ENCODE results near the gene SCUBE3. TPM values are rescaled to one million over a fixed set of nuclear protein-coding genes. Genes with fewer than 3 reads are reported as not detected.

Gene SCUBE3
- total and polyA plus RNA-seq, 2 donors (not counting 1 experiment from before 2014, with no cell fraction given), result not detected

DNA sequence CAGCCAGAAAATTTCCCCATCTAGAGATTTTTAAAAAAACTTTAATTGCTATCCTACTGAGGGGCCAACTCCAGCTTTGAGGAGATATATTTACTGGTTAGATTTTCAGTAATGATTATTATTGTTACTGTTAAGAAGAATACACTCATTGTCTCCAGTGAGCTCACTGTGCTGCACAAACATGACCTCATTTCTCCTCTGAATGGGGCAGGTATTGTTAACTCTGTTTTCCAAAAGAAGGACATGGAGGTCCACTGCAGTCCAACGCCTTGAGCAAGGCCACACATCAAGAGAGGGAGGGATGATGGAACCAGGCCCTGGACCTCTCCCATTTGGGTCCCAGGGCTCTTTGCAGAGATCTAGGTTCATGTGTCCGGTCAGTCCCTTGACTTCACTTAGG, 13.9 kb upstream of the SCUBE3 start:
- POLR2A ChIA-PET, result no interaction called here
- H3K27me3 Mint-ChIP-seq, result peaks cover 53% of the 10 kb centered on the region
- Histone ChIP-seq H2AFZ (ENCODE audit: insufficient read depth, low read depth, low read length, poor library complexity, severe bottlenecking) (no peak overlapping the region), H3K9me3 (ENCODE audit: control extremely low read depth in 1 of 3, control insufficient read depth in 2 of 3, insufficient read depth in 1 of 3, low read length in 2 of 3) (no peaks in the 10 kb centered on the region), H3K9ac (ENCODE audit: low read length) (no peak overlapping the region), H3K27me3 (replicated peaks in 1 of 4; ENCODE audit: control extremely low read depth in 1 of 4, control insufficient read depth in 3 of 4, insufficient read depth in 4 of 4, low read length in 3 of 4) (peaks cover 0 to 14% (median 2%) of the 10 kb centered on the region in 4 experiments), H3K4me3 (ENCODE audit: control extremely low read depth in 1 of 5, extremely low read depth in 1 of 5, insufficient read depth in 1 of 5, low read depth in 2 of 5, low read length in 4 of 5) (no peak overlapping the region), H3K4me2 (replicated peaks; ENCODE audit: low read depth, low read length, poor library complexity, severe bottlenecking) (no peak overlapping the region), H3K4me1 (ENCODE audit: control insufficient read depth in 2 of 2, insufficient read depth in 2 of 2, low read length in 2 of 2) (no peaks in the 10 kb centered on the region), H3K27ac (ENCODE audit: low read length in 2 of 2) (no peak overlapping the region), H3K36me3 (replicated peaks in 1 of 2; ENCODE audit: control extremely low read depth in 1 of 2, control insufficient read depth in 1 of 2, extremely low read depth in 1 of 2, insufficient read depth in 2 of 2, low read length in 1 of 2) (no peaks in the 10 kb centered on the region), H4K20me1 (ENCODE audit: control insufficient read depth, insufficient read depth, low read length, poor library complexity, severe bottlenecking) (no peaks in the 10 kb centered on the region), H3K79me2 (ENCODE audit: control insufficient read depth, insufficient read depth, low read length) (no peaks in the 10 kb centered on the region)
- H3K4me1 Mint-ChIP-seq, result no peaks in the 10 kb centered on the region
- H3K27ac Mint-ChIP-seq, result no peak overlapping the region
- no peak overlapping the region for H3K4me3 Mint-ChIP-seq
- DNase-seq, result no peak
- no peaks in the 10 kb centered on the region for H3K9me3 Mint-ChIP-seq (ENCODE audit: insufficient read depth)
- no peak for ATAC-seq (ENCODE audit: low read depth)
- CTCF ChIA-PET, result interaction anchor here (3.0 kb wide), 1 partner anchor 9 kb away, joined by 11 read pairs; no protein-coding TSS in a partner anchor
- WGBS (ENCODE audit: insufficient coverage), result 89% methylated on average over 2 of the region's 2 CpGs
- TF ChIP-seq EZH2 (IDR thresholded peaks at IDR 0.05; ENCODE audit: borderline replicate concordance, insufficient read depth, low read depth, low read length, poor library complexity, severe bottlenecking), result no peak
- TF ChIP-seq, protein P1, sequence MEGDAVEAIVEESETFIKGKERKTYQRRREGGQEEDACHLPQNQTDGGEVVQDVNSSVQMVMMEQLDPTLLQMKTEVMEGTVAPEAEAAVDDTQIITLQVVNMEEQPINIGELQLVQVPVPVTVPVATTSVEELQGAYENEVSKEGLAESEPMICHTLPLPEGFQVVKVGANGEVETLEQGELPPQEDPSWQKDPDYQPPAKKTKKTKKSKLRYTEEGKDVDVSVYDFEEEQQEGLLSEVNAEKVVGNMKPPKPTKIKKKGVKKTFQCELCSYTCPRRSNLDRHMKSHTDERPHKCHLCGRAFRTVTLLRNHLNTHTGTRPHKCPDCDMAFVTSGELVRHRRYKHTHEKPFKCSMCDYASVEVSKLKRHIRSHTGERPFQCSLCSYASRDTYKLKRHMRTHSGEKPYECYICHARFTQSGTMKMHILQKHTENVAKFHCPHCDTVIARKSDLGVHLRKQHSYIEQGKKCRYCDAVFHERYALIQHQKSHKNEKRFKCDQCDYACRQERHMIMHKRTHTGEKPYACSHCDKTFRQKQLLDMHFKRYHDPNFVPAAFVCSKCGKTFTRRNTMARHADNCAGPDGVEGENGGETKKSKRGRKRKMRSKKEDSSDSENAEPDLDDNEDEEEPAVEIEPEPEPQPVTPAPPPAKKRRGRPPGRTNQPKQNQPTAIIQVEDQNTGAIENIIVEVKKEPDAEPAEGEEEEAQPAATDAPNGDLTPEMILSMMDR (IDR thresholded peaks at IDR 0.05), result no peak
- intact Hi-C loops (cut with micrococcal nuclease), result no loop called here

DNA sequence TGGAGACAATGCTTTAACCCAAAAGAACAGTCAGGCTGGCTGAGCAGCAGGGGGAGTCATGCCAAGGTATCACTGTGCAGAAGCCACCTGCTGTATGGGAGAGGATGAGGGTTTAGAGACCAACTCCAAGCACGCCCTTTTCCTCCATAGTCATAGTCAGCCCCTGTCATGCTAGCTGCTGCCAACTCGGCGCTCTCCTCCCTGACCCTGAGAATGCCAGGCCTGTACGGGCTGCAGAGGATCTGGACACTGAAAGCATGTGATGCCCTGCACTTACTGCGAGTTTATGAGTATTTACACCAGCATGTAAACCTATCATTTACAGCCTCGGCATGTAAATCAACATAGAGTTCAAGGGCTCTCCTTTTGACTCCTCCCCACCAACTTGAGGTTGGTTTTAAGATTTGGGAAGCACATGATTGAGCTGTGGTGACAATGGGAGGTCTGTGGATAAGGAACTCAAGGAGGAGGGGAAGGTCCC, 11.7 kb upstream of the SCUBE3 start:
- intact Hi-C loops (cut with micrococcal nuclease), result no loop called here
- CTCF ChIA-PET, result no interaction called here

More for the DNA sequence above, 11.7 kb upstream of the SCUBE3 start:
- no peaks in the 10 kb centered on the region for H3K9me3 ChIP-seq (ENCODE audit: control extremely low read depth in 1 of 3, control insufficient read depth in 2 of 3, insufficient read depth in 1 of 3, low read length in 2 of 3)
- no peaks in the 10 kb centered on the region for H3K79me2 ChIP-seq (ENCODE audit: control insufficient read depth, insufficient read depth, low read length)
- POLR2A ChIA-PET, result no interaction called here
- H3K27me3 ChIP-seq (replicated peaks in 1 of 4; ENCODE audit: control extremely low read depth in 1 of 4, control insufficient read depth in 3 of 4, insufficient read depth in 4 of 4, low read length in 3 of 4), result peaks cover 0 to 27% (median 6%) of the 10 kb centered on the region in 4 experiments
- no peak overlapping the region for H3K27ac Mint-ChIP-seq
- H3K27me3 Mint-ChIP-seq, result peaks cover 59% of the 10 kb centered on the region
- TF ChIP-seq EZH2 (IDR thresholded peaks at IDR 0.05; ENCODE audit: borderline replicate concordance, insufficient read depth, low read depth, low read length, poor library complexity, severe bottlenecking), result no peak
- TF ChIP-seq, protein P1 (IDR thresholded peaks at IDR 0.05), result no peak
- H3K36me3 ChIP-seq (replicated peaks in 1 of 2; ENCODE audit: control extremely low read depth in 1 of 2, control insufficient read depth in 1 of 2, extremely low read depth in 1 of 2, insufficient read depth in 2 of 2, low read length in 1 of 2), result no peaks in the 10 kb centered on the region
- no peak overlapping the region for H3K4me3 ChIP-seq (ENCODE audit: control extremely low read depth in 1 of 5, extremely low read depth in 1 of 5, insufficient read depth in 1 of 5, low read depth in 2 of 5, low read length in 4 of 5)
- ATAC-seq (ENCODE audit: low read depth), result no peak
- no peak for DNase-seq
- no peaks in the 10 kb centered on the region for H3K4me1 ChIP-seq (ENCODE audit: control insufficient read depth in 2 of 2, insufficient read depth in 2 of 2, low read length in 2 of 2)
- no peak overlapping the region for H3K4me2 ChIP-seq (replicated peaks; ENCODE audit: low read depth, low read length, poor library complexity, severe bottlenecking)
- no peak overlapping the region for H2AFZ ChIP-seq (ENCODE audit: insufficient read depth, low read depth, low read length, poor library complexity, severe bottlenecking)
- no peak overlapping the region for H3K4me3 Mint-ChIP-seq
- no peaks in the 10 kb centered on the region for H3K9me3 Mint-ChIP-seq (ENCODE audit: insufficient read depth)
- no peaks in the 10 kb centered on the region for H4K20me1 ChIP-seq (ENCODE audit: control insufficient read depth, insufficient read depth, low read length, poor library complexity, severe bottlenecking)
- WGBS (ENCODE audit: insufficient coverage), result 88% methylated on average over 4 of the region's 6 CpGs
- H3K4me1 Mint-ChIP-seq, result no peaks in the 10 kb centered on the region
- no peak overlapping the region for H3K27ac ChIP-seq (ENCODE audit: low read length in 2 of 2)
- H3K9ac ChIP-seq (ENCODE audit: low read length), result no peak overlapping the region

Data from B cell (primary cell).